ENCODE measurements around the gene INSYN1.

- TF ChIP-seq, protein P1, sequence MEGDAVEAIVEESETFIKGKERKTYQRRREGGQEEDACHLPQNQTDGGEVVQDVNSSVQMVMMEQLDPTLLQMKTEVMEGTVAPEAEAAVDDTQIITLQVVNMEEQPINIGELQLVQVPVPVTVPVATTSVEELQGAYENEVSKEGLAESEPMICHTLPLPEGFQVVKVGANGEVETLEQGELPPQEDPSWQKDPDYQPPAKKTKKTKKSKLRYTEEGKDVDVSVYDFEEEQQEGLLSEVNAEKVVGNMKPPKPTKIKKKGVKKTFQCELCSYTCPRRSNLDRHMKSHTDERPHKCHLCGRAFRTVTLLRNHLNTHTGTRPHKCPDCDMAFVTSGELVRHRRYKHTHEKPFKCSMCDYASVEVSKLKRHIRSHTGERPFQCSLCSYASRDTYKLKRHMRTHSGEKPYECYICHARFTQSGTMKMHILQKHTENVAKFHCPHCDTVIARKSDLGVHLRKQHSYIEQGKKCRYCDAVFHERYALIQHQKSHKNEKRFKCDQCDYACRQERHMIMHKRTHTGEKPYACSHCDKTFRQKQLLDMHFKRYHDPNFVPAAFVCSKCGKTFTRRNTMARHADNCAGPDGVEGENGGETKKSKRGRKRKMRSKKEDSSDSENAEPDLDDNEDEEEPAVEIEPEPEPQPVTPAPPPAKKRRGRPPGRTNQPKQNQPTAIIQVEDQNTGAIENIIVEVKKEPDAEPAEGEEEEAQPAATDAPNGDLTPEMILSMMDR (IDR thresholded peaks at IDR 0.05), result no peak
- TF ChIP-seq POLR2A (IDR thresholded peaks at IDR 0.05), result no peak
These were observed 65.8 kb downstream of the INSYN1 start for GRCh38 chr15:73687351-73687750.
